ENCODE results near the gene RANGAP1. TPM values are rescaled to one million over a fixed set of nuclear protein-coding genes. Genes with fewer than 3 reads are reported as not detected.
A peak's percentile ranks its signal among the peaks of the same experiment; 100 is the strongest.

RANGAP1 gene
- total and polyA plus RNA-seq, 2 of the 4 experiments (the other 2 are of a cell fraction) = 71.2 to 148 TPM

DNA sequence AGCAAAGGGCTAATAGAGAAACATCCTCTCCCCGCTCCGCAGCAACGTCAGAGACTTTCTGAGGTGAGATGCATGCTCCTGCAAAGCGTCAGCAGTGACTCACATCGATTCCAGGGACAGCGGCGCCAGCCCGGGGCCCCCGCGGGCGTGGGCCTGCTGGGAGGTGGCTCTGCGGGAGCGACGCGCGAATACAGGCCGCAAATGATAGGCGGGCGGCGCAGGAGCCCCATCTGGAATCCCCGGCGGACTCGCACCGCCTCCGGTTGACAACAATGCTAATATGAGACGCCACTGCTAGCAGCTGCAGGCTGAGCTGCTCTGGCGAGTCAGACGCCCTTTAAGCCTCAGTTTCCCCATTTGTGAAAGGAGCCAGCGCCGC, 557 bp downstream of the RANGAP1 start:
- 0 out of 3 replicates have a peak overlapping the region, but pooled peaks have one; percentile 5 for H2BK15ac ChIP-seq (ENCODE audit: low read depth, low read length)
- H4K20me1 ChIP-seq (ENCODE audit: insufficient read depth, low read length) = peaks cover 17% of the 10 kb centered on the region; the same call in 1 of the 2 replicates
- BruUV-seq (replicated peaks) = no TSS peak
- peak overlapping the region; percentile 85 for H3K56ac ChIP-seq (ENCODE audit: extremely low read depth, insufficient read depth, low read length)
- peak overlapping the region; percentile 81 for H3K9ac ChIP-seq (ENCODE audit: low read depth, low read length)
- H4K8ac ChIP-seq (ENCODE audit: low read depth in 2 of 2, low read length in 2 of 2) = peak overlapping the region; percentile 28 to 85
- H2AK5ac ChIP-seq (ENCODE audit: low read depth, low read length) = peak overlapping the region; percentile 77
- POLR2A ChIA-PET (ENCODE audit: unreplicated experiment) = no interaction called here
- H4K5ac ChIP-seq (ENCODE audit: low read depth, low read length) = peak overlapping the region; percentile 9; the same call in 1 of the 2 replicates
- TF ChIP-seq POLR2A (IDR thresholded peaks at IDR 0.05; ENCODE audit: low read depth, low read length) (peak; percentile 95), BHLHE40 (IDR thresholded peaks at IDR 0.05; ENCODE audit: low read depth, low read length) (peak; percentile 40; the same call in 1 of the 2 replicates), FOS (IDR thresholded peaks at IDR 0.05; ENCODE audit: low read depth, low read length) (peak; percentile 86), NFE2L2 (IDR thresholded peaks at IDR 0.05; ENCODE audit: low read depth, low read length) (0 out of 2 replicates have a peak, but pooled peaks have one; percentile 24), MAZ (IDR thresholded peaks at IDR 0.05; ENCODE audit: borderline replicate concordance, low read depth, low read length) (peak; percentile 89; the same call in 1 of the 2 replicates), MXI1 (IDR thresholded peaks at IDR 0.05; ENCODE audit: borderline replicate concordance, low read depth, low read length) (no peak; the same call in 1 of the 2 replicates), CHD1 (IDR thresholded peaks at IDR 0.05; ENCODE audit: low read depth, low read length) (peak; percentile 94; the same call in 1 of the 2 replicates)
- TF ChIP-seq, protein P1, sequence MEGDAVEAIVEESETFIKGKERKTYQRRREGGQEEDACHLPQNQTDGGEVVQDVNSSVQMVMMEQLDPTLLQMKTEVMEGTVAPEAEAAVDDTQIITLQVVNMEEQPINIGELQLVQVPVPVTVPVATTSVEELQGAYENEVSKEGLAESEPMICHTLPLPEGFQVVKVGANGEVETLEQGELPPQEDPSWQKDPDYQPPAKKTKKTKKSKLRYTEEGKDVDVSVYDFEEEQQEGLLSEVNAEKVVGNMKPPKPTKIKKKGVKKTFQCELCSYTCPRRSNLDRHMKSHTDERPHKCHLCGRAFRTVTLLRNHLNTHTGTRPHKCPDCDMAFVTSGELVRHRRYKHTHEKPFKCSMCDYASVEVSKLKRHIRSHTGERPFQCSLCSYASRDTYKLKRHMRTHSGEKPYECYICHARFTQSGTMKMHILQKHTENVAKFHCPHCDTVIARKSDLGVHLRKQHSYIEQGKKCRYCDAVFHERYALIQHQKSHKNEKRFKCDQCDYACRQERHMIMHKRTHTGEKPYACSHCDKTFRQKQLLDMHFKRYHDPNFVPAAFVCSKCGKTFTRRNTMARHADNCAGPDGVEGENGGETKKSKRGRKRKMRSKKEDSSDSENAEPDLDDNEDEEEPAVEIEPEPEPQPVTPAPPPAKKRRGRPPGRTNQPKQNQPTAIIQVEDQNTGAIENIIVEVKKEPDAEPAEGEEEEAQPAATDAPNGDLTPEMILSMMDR (conservative IDR thresholded peaks at IDR 0.05; ENCODE audit: low read depth, low read length) = no peak
- H3K14ac ChIP-seq (replicated peaks; ENCODE audit: low read depth, low read length) = peak overlapping the region; percentile 86
- H3K18ac ChIP-seq (ENCODE audit: low read depth, low read length) = 0 out of 2 replicates have a peak overlapping the region, but pooled peaks have one; percentile 28
- DNase-seq = peak; percentile 96
- peak overlapping the region; percentile 71 for H3K23ac ChIP-seq (ENCODE audit: low read depth, low read length)
- no peak overlapping the region for H2BK20ac ChIP-seq (ENCODE audit: low read depth, low read length)
- peak overlapping the region; percentile 83 for H2AFZ ChIP-seq (replicated peaks; ENCODE audit: low read length, poor library complexity)
- peaks cover 21% of the 10 kb centered on the region for H3K9me1 ChIP-seq (ENCODE audit: insufficient read depth, low read length)
- peak overlapping the region; percentile 99 for H2AK9ac ChIP-seq (replicated peaks; ENCODE audit: low read depth, low read length, poor library complexity)
- peak overlapping the region; percentile 93 for H3K4me2 ChIP-seq (ENCODE audit: low read depth, low read length)
- ATAC-seq (ENCODE audit: low read depth) = peak; percentile 50
- dilution Hi-C loops (cut with HindIII; ENCODE audit: low sequenced_read_pairs, unreplicated experiment) = no loop called here
- CTCF ChIA-PET = no interaction called here
- no peaks in the 10 kb centered on the region for H3K27me3 ChIP-seq (ENCODE audit: control insufficient read depth, insufficient read depth, low read length)
- intact Hi-C loops (cut with micrococcal nuclease) = loop anchor here (1.0 kb wide), 1 partner anchor 161 kb away; the partner anchor contains the start of gene TOB2
- H3K4me1 ChIP-seq (ENCODE audit: control insufficient read depth, insufficient read depth, low read length) = peaks cover 22% of the 10 kb centered on the region
- peak overlapping the region; percentile 94 for H4K91ac ChIP-seq (ENCODE audit: insufficient read depth, low read depth, low read length)
- peak overlapping the region; percentile 81 for H3K27ac ChIP-seq (ENCODE audit: insufficient read depth, low read length)
- peak overlapping the region; percentile 75 for H2BK120ac ChIP-seq (ENCODE audit: low read depth, low read length)
- peaks cover 25 to 65% of the 10 kb centered on the region in 2 experiments for H3K79me1 ChIP-seq (ENCODE audit: low read depth in 1 of 2, low read length in 2 of 2)
- in situ Hi-C loops (cut with MboI; ENCODE audit: low sequenced_read_pairs) = no loop called here
- H3K9me3 ChIP-seq (ENCODE audit: control insufficient read depth, insufficient read depth, low read length) = no peaks in the 10 kb centered on the region
- peak overlapping the region; percentile 55 for H3K4me3 ChIP-seq (ENCODE audit: insufficient read depth, low read depth, low read length)
- peaks cover 27% of the 10 kb centered on the region for H3K36me3 ChIP-seq (ENCODE audit: control insufficient read depth, insufficient read depth, low read length)
- peak overlapping the region; percentile 94 for H2BK5ac ChIP-seq (ENCODE audit: low read depth, low read length, poor library complexity, severe bottlenecking)
- peak overlapping the region; percentile 89 for H3K4ac ChIP-seq (ENCODE audit: low read depth, low read length)
- 0% methylated on average over 16 of the region's 30 CpGs; no CpG with 5 or more reads in 1 of the 2 experiments for WGBS, 2 experiments (ENCODE audit: extremely low coverage in 2 of 2, insufficient read length in 1 of 2)
